HG03558 (cell line): Measurements from ENCODE around the gene ANO4.

ENCODE experiments used
- ATAC-seq: cut with Tn5 transposase; IDR thresholded peaks from one replicate; pipeline ENCODE4 v1.9.1; 2021; ENCODE audit warnings: moderate number of reproducible peaks; ENCODE audit not compliant: unreplicated experiment; ENCODE audit errors: extremely low read depth

The ANO4 gene

DNA sequence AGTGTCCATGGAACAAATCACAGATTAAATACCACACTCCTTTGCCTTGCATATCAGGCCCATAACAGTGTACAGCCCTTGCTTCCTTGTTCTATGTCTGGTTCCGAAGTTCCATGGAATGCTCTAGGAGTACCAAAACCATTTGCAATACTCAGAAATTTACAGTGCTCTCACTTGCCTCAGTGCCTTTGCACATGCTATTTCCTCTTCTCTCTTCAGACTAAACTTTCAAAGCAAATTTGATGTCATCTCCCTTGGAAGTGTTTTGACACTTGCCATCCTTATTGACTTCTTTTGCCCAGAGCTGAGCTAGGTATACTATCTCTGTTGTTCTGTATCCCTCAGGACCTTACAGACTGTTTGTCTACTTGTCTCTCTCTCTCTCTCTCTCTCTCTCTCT is 6.1 kb downstream of the ANO4 start:
- ATAC-seq, result no peak

DNA sequence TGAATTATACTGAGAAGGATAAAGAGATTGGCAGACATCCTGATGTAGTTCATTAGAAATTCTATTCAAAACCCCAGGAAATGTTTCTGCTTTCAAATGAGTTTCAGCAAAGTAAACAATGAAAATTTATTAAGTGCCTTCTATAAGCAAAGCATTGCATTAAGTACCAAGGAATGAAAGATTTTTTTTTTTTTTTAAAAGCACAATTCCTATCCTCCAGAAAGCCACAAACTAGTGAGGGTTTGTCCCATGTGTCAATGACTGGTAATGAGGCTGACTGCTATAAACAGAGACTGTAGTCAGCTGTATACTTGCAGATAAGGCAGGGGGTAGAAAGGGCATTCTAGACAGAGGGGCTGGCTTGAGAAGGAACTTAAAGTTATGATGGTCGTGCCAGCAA is 6.7 kb downstream of the ANO4 start:
- ATAC-seq, result no peak

DNA sequence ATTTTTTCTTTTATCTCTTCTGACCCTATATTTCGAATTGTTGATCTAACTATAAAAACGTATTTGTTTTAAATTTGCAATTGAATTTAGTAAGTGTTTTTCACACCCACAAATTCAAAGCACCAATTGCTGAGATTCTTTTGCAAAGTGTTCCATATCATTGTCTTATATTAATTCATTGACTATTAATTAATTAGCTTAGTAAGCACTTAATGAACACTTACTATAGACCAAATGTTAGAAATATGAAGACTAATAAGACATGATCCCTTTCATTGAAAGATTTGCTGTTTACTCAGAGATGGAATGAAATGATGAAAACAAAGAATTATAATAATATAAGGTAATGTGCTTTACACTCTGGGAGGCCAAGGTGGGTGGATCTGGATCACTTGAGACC is 14.2 kb downstream of the ANO4 start:
- ATAC-seq, result no peak

DNA sequence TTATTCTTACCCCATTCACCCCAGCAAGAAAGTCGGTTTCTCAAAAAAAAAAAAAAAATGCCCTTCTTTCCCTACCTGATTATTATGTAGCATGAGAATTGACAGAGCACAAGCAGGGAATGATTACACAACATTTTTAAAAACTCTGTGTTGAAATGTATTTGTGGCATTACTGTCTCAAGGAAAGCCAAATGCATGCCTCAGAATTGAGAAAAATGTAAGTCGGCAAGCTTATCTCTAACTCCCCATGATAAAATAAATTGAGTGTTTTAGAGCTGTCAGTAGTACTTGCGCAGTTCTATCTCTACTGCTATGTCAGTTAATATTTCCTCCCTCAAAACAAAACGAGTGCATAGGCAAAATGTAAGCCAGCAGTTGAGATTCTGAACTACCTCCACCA is 25.7 kb downstream of the ANO4 start:
- ATAC-seq, result no peak

DNA sequence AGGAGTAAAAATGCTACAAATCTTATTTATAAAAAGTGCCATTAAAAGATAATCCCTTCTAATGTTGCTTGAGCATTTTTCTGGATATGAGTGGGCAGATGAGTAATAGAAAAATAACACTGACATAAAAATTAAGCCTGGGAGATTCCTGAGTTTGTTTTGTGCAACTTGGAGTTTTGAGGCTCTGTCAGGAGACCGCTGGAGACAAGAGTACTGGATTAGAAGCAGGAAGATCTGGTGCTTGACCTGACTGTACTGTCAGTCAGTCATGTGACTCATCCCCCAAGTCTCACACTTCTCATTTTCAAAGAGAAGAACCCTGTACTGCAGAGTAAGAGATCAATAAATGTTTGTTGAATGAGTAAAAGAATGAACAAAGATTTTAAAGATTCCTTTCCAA is 29.4 kb downstream of the ANO4 start:
- ATAC-seq, result no peak

DNA sequence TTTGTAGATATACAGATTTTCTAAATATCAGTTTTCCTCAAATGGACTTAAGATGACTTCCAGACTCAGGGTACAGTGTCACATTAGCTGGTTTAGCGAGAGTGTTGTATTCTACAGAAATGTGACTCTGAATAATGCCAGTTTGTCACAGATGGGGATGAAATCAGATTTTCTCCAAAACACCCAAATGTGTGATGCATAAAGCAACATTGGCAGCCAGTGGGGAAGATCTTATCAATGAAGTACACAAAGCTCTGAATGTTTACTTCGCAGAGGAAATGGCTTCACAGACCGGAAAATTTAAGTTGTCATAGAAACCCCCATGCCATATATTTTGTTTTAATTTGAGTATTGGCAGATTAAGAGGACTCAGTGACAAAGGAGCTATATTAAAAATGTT is 29.9 kb downstream of the ANO4 start:
- ATAC-seq, result no peak

DNA sequence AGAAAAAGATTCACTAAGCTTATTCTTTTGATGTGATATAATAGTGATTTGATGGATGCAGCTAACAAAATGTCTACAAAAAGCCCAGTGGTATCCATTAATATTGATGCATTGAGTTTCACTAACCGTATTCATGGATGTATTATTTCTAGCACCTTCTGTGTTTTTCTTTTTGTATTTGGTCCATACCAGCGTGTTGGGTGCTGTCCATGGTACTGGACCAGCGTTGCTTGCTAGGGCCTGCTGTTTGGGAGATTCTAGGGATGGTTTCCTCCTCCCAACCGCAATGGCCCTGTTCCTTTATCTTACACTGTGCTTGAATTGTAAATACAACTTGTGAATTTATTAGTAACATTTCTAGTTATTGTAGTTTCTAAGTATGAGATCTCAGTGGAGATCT is 31.7 kb downstream of the ANO4 start:
- ATAC-seq, result no peak

DNA sequence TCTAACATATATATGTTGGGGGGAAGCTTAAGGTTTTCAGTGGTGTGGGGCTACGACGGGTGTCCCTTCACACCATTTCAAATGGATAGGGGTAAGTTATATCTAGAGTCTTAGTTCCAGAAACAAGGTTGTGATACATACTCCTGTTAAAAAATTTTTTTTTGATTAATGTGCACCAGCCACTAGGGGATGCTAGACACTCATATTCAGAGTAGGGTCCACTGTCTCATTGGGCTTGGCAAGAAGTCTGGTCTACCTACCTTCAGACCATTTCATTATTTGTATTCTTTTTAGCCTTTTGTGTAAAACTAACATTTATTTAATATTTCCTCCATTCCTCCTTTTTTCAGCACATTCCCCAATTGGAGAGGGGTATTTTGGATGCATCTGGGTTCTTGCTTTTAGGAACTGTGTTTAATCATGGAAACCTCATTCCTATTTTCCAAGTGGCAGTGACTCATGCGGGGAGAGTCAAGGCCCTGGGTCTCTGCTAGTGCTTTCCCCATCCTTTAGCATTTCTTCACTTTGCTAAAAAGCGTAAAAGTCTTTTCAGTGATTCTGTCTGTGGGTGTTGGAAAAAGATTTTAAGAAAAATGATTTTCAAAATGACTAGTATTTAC is 33.4 kb downstream of the ANO4 start:
- ATAC-seq, result no peak

DNA sequence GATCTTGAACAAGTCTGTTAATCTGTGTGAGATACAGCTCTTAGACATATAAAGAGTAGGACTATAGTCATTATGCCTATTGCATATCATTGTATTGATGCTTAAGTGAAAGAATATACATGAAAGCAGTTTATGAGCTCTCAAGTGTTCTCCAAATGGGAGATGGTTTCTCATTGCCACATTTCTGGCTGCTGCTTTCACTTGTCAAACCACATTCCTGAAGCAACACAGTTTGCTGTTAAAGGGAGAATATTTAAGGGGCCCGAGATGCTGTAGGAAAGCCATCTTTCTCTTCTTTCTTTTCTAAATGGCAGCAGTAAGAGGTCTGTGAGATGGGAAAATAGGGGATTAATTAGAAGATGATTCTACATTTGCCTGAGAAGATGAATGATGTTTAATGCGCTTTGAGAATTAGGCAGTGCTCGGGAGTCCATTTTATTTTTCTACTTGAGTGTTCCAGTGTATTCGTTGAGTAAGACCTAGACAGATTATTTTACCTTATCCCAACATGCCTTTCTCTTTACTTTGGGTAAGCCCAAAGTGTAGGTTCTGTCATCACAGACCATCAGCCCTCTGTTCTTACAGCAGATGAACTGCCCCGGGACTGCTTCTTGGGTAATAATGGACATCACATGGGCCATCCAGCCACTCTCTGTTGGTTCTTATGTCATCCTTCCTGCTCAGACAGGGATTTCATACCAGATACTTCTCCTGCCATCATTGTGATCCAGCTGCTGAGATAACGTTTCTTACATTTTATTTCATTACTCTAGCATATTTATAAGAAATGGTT is 35.6 kb downstream of the ANO4 start:
- ATAC-seq, result no peak

DNA sequence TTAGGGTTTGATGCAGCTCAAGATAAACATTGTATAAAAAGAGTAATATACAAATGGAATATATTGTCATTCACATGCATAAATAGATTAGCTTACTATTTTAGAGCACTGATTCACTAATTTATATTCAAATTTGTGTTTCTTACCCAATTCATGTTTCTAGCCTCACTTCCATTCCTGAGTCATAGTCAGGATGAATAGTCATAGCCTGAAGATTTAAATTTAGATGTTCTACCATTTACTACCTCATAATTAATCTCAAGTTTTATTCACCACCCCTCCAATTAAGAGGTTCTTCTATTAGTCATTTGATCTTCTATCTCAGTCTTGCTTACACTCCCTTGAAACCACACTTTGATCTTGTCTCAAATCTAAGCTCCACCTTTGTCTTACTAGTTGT is 38.7 kb downstream of the ANO4 start:
- ATAC-seq, result no peak

DNA sequence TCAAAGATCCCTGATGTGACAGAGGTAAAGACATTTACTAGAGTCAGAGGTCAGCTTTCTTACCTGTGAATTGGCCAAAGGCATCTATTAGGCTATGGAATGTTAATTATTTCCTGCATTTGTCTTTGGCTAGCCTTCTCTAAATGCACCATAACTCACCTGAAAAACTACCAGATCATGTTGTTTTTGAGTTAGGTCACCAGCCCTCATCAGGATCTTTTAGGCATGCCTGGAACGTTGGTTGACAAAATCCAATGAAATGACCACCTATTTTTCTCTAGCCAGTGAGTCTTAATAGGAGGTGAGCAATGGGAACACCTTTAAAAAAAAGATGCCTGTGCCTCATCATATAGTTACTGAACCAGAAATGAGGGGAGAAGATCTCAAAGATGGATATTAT is 46.2 kb downstream of the ANO4 start:
- ATAC-seq, result no peak

DNA sequence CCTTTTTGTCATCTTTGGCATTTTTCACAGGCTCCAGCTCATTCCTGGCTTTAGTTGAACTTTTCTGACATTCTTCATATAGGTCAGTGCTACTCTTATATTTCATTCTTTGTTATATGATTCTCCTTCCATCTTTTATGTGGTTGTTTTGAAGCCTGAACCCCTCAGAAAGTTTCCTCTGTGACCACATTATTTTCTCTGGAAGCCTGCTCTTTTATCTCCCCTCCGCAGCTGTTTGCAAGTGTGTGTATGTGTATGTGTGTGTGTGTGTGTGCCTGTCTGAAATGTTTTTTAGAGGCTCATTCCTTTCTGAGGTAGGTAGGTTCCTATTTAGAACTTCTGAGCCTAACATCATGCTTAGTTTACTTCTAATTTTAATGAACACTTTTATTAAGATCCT is 47.6 kb downstream of the ANO4 start:
- no peak for ATAC-seq

DNA sequence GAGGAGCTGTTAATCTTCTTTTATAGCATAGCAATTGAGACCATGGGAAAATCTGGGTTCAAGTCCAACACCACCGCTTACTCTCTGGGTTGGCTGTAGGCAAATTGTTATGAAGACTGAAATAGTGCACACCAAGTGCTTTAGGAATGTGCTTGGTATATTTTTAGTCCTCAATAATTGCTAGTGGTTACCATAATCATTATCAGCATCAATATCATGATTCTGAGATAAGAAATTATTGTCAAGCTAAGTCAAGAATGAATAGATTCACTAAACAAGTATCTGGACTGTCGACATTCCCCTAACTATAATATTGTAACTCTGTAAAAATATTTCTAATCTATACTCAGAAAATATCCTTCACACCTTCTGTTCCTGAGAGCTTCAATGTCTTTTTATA is 48.5 kb downstream of the ANO4 start:
- no peak for ATAC-seq

DNA sequence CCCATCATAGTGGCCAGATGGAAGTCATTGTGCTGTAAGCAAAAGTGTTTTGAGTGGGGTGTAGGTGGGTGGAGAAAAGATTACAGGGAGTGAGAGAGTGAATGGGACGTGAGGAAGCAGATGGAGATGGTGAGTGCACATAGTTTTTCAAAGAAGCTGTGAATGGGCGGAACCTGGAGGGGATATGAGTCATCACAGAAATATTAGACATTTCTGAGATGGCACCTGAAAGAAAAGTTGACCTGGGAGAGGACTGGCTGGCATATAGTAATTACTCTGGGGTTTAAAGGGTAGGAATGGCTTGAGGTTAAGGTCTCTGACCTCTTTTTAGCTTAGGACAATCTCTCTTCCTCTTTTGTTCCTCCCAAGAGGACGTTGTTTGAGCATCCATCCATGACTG is 50.5 kb downstream of the ANO4 start:
- ATAC-seq, result no peak

DNA sequence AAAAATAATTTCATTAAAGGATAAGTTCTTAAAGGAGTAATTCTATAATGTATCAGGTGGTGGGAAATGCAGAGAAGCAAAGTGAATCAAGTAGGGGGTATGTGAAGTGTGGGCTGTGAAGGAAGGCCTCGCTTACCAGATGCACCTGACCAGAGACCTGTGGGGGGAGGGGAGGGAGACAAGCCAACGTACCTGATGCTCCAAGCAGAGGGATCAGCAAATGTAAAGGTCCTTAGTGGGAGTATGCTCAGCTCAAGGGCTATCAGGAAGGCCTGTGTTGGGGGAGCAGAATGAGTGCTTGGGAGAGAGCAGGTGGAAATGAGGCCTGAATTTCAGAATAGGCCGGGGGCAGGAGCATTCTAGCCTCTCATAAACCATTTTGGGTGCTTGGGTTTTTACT is 57.1 kb downstream of the ANO4 start:
- ATAC-seq, result no peak

DNA sequence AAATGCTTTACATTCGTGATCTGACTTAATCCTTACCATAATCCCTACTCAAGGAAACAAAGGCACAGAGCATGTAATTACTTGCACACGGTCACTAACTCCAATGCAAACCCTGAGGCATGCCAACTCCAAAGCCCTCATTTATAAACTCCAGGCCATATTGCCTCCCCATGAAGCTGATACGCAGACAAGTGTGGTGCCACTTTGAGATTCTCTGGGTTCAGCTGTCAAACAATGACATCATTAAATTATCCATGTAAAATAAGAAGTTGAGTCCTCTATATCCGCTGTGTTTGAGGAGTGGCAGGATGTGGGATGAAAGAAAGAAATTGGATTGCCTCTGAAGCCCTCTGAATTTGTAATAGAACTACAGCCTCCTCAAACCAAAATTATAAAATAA is 62.8 kb downstream of the ANO4 start:
- no peak for ATAC-seq

DNA sequence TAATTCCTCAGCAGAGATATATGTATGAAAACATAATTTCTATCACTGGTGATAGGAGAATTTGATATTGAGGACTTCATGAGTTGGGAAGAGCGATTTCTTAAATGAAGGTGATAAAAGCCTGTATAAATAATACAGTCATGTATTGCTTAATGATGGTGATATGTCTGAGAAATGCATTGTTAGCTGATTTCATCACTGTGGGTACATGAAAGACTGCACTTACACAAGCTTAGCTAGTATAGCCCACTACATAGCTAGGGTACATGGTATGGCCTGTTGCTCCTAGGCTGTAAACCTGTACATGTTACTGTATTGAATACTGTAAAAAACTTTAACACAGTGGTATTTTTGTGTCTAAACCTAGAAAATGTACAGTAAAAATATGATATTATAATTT is 63.4 kb downstream of the ANO4 start:
- ATAC-seq, result no peak

DNA sequence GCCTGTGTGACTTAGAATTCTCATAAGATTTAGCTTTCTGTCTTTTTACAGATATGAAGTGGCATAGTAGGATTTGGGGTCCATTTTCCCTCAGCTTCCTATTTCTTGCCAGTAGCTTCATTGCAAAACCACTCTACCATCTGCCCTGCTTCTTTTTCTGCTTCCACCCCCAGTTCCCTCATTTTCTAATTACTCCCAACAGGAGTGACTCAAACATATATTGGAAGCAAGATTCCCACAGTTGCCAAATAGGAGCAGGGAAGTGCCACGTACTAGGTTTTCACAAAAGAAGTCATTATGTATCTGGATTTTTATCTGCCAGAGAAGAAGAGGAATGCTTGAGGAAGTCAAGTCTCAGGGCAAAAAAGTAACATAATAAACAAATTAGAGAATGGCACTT is 64.1 kb downstream of the ANO4 start:
- ATAC-seq, result no peak

DNA sequence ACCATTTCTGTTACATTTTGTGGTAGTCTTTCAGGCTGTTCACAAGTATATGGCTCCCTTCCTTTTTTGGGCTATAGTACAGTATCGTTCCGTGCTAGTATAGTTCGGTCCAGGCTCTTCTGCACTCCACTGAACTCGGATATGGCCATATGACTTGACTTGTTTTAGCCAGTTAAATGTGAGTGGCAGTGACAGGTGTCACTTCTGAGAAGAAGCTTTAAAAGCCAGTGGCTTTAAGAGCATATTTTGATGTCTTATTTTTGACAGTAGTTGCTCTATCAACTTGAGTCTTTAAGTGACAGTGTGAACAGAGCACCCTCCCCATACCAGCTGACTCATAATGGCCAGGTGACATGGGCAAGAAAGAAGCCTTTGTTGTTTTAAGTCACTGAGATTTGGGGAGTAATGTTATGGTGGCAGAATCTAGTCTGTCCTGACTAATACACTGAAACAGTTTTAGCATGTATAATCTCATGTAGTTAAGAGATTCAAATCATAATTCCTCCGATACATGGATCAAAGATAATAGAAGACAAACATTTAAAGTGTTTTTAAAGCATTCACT is 64.6 kb downstream of the ANO4 start:
- ATAC-seq, result no peak

DNA sequence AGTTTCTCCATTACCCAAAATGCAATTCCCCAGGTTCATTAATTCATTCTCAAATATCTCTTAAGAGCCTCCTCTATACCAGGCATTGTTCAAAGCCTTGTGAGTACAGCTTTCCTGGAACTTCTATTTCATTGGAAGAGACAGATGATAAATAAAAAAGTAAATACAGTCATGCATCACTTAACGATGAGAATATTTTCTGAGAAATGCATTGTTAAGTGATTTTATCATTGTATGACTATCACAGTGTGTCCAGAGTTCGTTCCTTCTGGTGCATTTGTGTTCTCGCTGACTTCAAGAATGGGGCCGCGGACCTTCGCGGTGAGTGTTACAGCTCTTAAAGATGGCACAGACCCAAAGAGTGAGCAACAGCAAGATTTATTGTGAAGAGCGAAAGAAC is 66.0 kb downstream of the ANO4 start:
- no peak for ATAC-seq

DNA sequence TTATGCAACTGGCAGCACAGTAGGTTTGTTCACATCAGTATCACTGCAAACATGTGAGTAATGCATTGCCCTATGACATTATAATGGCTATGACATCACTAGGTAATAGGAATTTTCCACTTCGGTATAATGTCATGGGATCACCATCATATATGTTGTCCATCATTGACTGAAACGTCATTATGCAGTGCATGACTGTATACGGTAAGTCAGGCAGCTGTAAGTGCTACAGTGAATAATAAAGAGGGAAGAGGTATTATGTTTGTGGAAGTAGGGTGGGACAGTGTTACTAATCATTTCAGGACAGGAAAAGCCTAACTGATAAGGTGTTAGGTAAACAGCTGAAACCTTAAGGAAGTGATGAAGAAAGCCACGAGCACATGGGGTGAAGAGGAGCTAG is 68.1 kb downstream of the ANO4 start:
- ATAC-seq, result no peak

DNA sequence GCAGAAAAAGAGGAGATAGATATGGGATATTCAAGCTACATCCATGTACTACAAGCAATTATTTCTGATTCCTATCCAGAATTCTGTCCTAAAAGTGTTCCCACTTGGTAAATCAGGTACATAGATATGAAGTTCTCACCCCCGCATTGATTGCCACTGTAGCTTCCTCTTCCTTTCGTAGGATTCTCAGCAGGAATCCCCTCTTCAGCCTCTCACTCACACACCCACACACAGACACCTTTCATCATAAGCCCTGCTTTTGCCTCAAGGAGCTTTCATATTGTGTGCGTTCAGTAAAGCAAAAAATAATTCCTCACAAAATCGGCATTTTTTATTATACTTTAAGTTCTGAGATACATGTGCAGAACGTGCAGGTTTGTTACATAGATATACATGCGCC is 69.8 kb downstream of the ANO4 start:
- ATAC-seq, result no peak
